IMR-90 (cell line): ENCODE data around the gene BUD23. TPM values are rescaled to one million over a fixed set of nuclear protein-coding genes. Genes with fewer than 3 reads are reported as not detected.

Source experiments
- ATAC-seq: fragments of 200-7000 bp; cut with Tn5 transposase; 2 replicates; pipeline ENCODE4 v1.9.1; 2020; ENCODE audit warnings: low read depth, mild to moderate bottlenecking, moderate library complexity
- BruUV-seq: library from RNA; stranded (reverse); fragments of 400-500 nt; replicated peaks from 2 replicates; lab custom pipeline; 2021; lab: Mats Ljungman, UMichigan
- CTCF ChIA-PET: fragments of 300-600 bp; formaldehyde crosslinking; extraction: SDS; loops from one replicate; lab custom pipeline; 2021; ENCODE audit warnings: antibody characterized with exemption; lab: Yijun Ruan, JAX
- POLR2A ChIA-PET: fragments of 300-600 bp; sonication (Branson Sonifier 250); formaldehyde crosslinking; loops from one replicate; lab custom pipeline; 2022; ENCODE audit warnings: antibody characterized with exemption; ENCODE audit not compliant: unreplicated experiment; lab: Charles Lee
- DNase-seq: peaks from one replicate; pipeline ENCODE4 v3.0.0; 2013
- H2AFZ ChIP-seq: replicated peaks from 2 replicates; pipeline ENCODE3; 2013; ENCODE audit warnings: low read length, mild to moderate bottlenecking; ENCODE audit not compliant: poor library complexity
- H2AK5ac ChIP-seq: 2 replicates; pipeline ENCODE4 v1.6.1; 2013; ENCODE audit warnings: low read depth, low read length, inconsistent platforms
- H2AK9ac ChIP-seq: replicated peaks from 2 replicates; pipeline ENCODE3; 2013; ENCODE audit warnings: mild to moderate bottlenecking, low read depth, low read length, moderate library complexity; ENCODE audit not compliant: poor library complexity
- H2BK120ac ChIP-seq: 2 replicates; pipeline ENCODE4 v1.6.1; 2013; ENCODE audit warnings: low read depth, low read length, inconsistent platforms
- H2BK15ac ChIP-seq: 3 replicates; pipeline ENCODE4 v1.6.1; 2013; ENCODE audit warnings: low read depth, low read length, inconsistent platforms
- H2BK20ac ChIP-seq: 2 replicates; pipeline ENCODE4 v1.6.1; 2013; ENCODE audit warnings: low read depth, mild to moderate bottlenecking, inconsistent platforms, low read length, moderate library complexity
- H2BK5ac ChIP-seq: 2 replicates; pipeline ENCODE4 v1.6.1; 2013; ENCODE audit warnings: mild to moderate bottlenecking, low read depth, low read length, inconsistent platforms; ENCODE audit not compliant: poor library complexity, severe bottlenecking
- H3K14ac ChIP-seq: replicated peaks from 2 replicates; pipeline ENCODE4 v1.6.1; 2013; ENCODE audit warnings: low read depth, low read length, inconsistent platforms
- H3K18ac ChIP-seq: 2 replicates; pipeline ENCODE4 v1.6.1; 2013; ENCODE audit warnings: low read depth, low read length, control low read depth
- H3K23ac ChIP-seq: 2 replicates; pipeline ENCODE4 v1.6.1; 2013; ENCODE audit warnings: low read depth, low read length, inconsistent platforms
- H3K27ac ChIP-seq: 2 replicates; pipeline ENCODE4 v1.5.1; 2013; ENCODE audit warnings: mild to moderate bottlenecking, control low read depth, low read length; ENCODE audit not compliant: insufficient read depth
- H3K27me3 ChIP-seq: 2 replicates; pipeline ENCODE4 v1.6.1; 2013; ENCODE audit warnings: low read length; ENCODE audit not compliant: control insufficient read depth, insufficient read depth
- H3K36me3 ChIP-seq: 2 replicates; pipeline ENCODE4 v1.6.1; 2013; ENCODE audit warnings: low read length, mixed read lengths; ENCODE audit not compliant: control insufficient read depth, insufficient read depth
- H3K4ac ChIP-seq: 2 replicates; pipeline ENCODE4 v1.6.1; 2013; ENCODE audit warnings: low read depth, low read length, inconsistent platforms
- H3K4me1 ChIP-seq: 2 replicates; pipeline ENCODE4 v1.6.1; 2013; ENCODE audit warnings: low read length, mixed read lengths; ENCODE audit not compliant: control insufficient read depth, insufficient read depth
- H3K4me2 ChIP-seq: 2 replicates; pipeline ENCODE4 v1.6.1; 2013; ENCODE audit warnings: low read depth, mild to moderate bottlenecking, control low read depth, low read length, moderate library complexity
- H3K4me3 ChIP-seq: 2 replicates; pipeline ENCODE4 v1.5.1; 2013; ENCODE audit warnings: low read depth, mild to moderate bottlenecking, control low read depth, low read length, moderate library complexity; ENCODE audit not compliant: insufficient read depth
- H3K56ac ChIP-seq: 2 replicates; pipeline ENCODE4 v1.6.1; 2013; ENCODE audit warnings: low read length, inconsistent platforms; ENCODE audit not compliant: insufficient read depth; ENCODE audit errors: extremely low read depth
- H3K79me1 ChIP-seq, 2 experiments: 2 replicates each; pipeline ENCODE4 v1.6.1; 2013; ENCODE audit warnings: low read length in 2 of 2, inconsistent platforms in 1 of 2, low read depth in 1 of 2
- H3K9ac ChIP-seq: 2 replicates; pipeline ENCODE4 v1.6.1; 2013; ENCODE audit warnings: low read depth, low read length, control low read depth
- H3K9me1 ChIP-seq: 2 replicates; pipeline ENCODE4 v1.6.1; 2013; ENCODE audit warnings: low read length, inconsistent platforms; ENCODE audit not compliant: insufficient read depth
- H3K9me3 ChIP-seq: 2 replicates; pipeline ENCODE4 v1.6.1; 2013; ENCODE audit warnings: low read length; ENCODE audit not compliant: control insufficient read depth, insufficient read depth
- H4K20me1 ChIP-seq: 2 replicates; pipeline ENCODE4 v1.6.1; 2013; ENCODE audit warnings: low read length, inconsistent platforms; ENCODE audit not compliant: insufficient read depth
- H4K5ac ChIP-seq: 2 replicates; pipeline ENCODE4 v1.6.1; 2013; ENCODE audit warnings: mild to moderate bottlenecking, low read depth, low read length, control low read depth
- H4K8ac ChIP-seq, 2 experiments: 2 replicates each; pipeline ENCODE4 v1.6.1; 2013; ENCODE audit warnings: low read depth in 2 of 2, low read length in 2 of 2, control low read depth in 1 of 2, inconsistent platforms in 1 of 2
- H4K91ac ChIP-seq: 2 replicates; pipeline ENCODE4 v1.6.1; 2013; ENCODE audit warnings: low read depth, low read length, inconsistent platforms; ENCODE audit not compliant: insufficient read depth
- CEBPB ChIP-seq: IDR thresholded peaks from 2 replicates; pipeline ENCODE4 v1.6.1; 2012; ENCODE audit warnings: low read depth, low read length, improper control_type of control experiment
- CHD1 ChIP-seq: IDR thresholded peaks from 2 replicates; pipeline ENCODE4 v1.6.1; 2012; ENCODE audit warnings: low read depth, low read length, improper control_type of control experiment
- CTCF ChIP-seq: conservative IDR thresholded peaks from 2 replicates; pipeline ENCODE4 v1.5.1; 2012; ENCODE audit warnings: mild to moderate bottlenecking, low read depth, low read length, improper control_type of control experiment
- ELK1 ChIP-seq: fragments of 150-350 bp; IDR thresholded peaks from 2 replicates; pipeline ENCODE4 v1.6.1; 2016; ENCODE audit warnings: low read depth, mild to moderate bottlenecking, low read length, moderate library complexity, borderline replicate concordance
- FOS ChIP-seq: fragments of 150-350 bp; IDR thresholded peaks from 2 replicates; pipeline ENCODE4 v1.6.1; 2016; ENCODE audit warnings: low read depth, low read length
- MAFK ChIP-seq: IDR thresholded peaks from 2 replicates; pipeline ENCODE4 v1.6.1; 2012; ENCODE audit warnings: low read depth, low read length, improper control_type of control experiment
- MAZ ChIP-seq: IDR thresholded peaks from 2 replicates; pipeline ENCODE4 v1.6.1; 2012; ENCODE audit warnings: low read depth, mild to moderate bottlenecking, low read length, improper control_type of control experiment, moderate library complexity, borderline replicate concordance
- NFE2L2 ChIP-seq: fragments of 150-350 bp; IDR thresholded peaks from 2 replicates; pipeline ENCODE4 v1.6.1; 2016; ENCODE audit warnings: low read depth, mild to moderate bottlenecking, low read length
- POLR2A ChIP-seq: IDR thresholded peaks from 2 replicates; pipeline ENCODE4 v1.6.1; 2012; ENCODE audit warnings: mild to moderate bottlenecking, low read depth, low read length
- RAD21 ChIP-seq: IDR thresholded peaks from 2 replicates; pipeline ENCODE4 v1.6.1; 2012; ENCODE audit warnings: low read length, improper control_type of control experiment
- SMC3 ChIP-seq: fragments of 150-350 bp; IDR thresholded peaks from 2 replicates; pipeline ENCODE4 v1.6.1; 2016; ENCODE audit warnings: low read depth, mild to moderate bottlenecking, antibody characterized with exemption, low read length, moderate library complexity
- USF2 ChIP-seq: fragments of 150-350 bp; IDR thresholded peaks from 2 replicates; pipeline ENCODE4 v1.6.1; 2017; ENCODE audit warnings: mild to moderate bottlenecking, antibody characterized with exemption, low read length, low read depth
- WGBS, 2 experiments: methylation state at CpG; one replicate each; pipeline versions ENCODE4 v1.1.5 to v1.1.7; 2013; ENCODE audit warnings: missing lambda C conversion rate in 2 of 2; ENCODE audit not compliant: insufficient read length in 1 of 2; ENCODE audit errors: extremely low coverage in 2 of 2; 5-methylcytosine and 5-hydroxymethylcytosine counted together
- dilution Hi-C: fragments of 300-500 bp; cut with HindIII; formaldehyde crosslinking; loops from one replicate; pipeline ENCODE4 v1.14.3; 2018; ENCODE audit warnings: low sequenced_read_pairs; ENCODE audit not compliant: unreplicated experiment
- in situ Hi-C: fragments of 300-500 bp; cut with MboI; formaldehyde crosslinking; loops from 3 replicates; pipeline ENCODE4 v1.14.3; 2019; ENCODE audit warnings: low sequenced_read_pairs, inconsistent platforms, mixed read lengths
- intact Hi-C: fragments of 100-400 bp; cut with micrococcal nuclease; formaldehyde crosslinking; loops from 2 replicates; pipeline ENCODE4 v1.10.0; 2022
- polyA plus RNA-seq, 3 experiments: library from polyadenylated mRNA; depleted of rRNA; stranded (reverse); fragments of >200 nt; gene quantifications; 2 replicates each; pipeline ENCODE4 v1.2.3, GENCODE V29; 2012; ENCODE audit warnings: low replicate concordance in 1 of 3
- total RNA-seq: library from RNA; depleted of rRNA; stranded (reverse); fragments of >200 nt; gene quantifications from 2 replicates; pipeline ENCODE4 v1.2.3, GENCODE V29; 2012

Gene BUD23
- total and polyA plus RNA-seq, 2 of the 4 experiments (the other 2 are of a cell fraction) = 35.7 to 65.2 TPM

- TF ChIP-seq CHD1 (no peak), NFE2L2 (no peak), FOS (no peak), CTCF (no peak), ELK1 (no peak), MAFK (no peak), POLR2A (no peak), CEBPB (no peak), SMC3 (no peak), RAD21 (no peak), USF2 (no peak), MAZ (no peak)
- Histone ChIP-seq H2BK5ac (no peak overlapping the region), H3K14ac (no peak overlapping the region), H3K27ac (no peak overlapping the region), H3K56ac (no peak overlapping the region), H3K9ac (no peak overlapping the region), H2AFZ (peak overlapping the region; percentile 52), H2AK9ac (peak overlapping the region; percentile 81), H3K27me3 (no peaks in the 10 kb centered on the region), H3K9me3 (no peaks in the 10 kb centered on the region), H3K9me1 (peaks cover 3% of the 10 kb centered on the region), H2BK120ac (no peak overlapping the region), H2BK20ac (no peak overlapping the region), H4K8ac (no peak overlapping the region), H2AK5ac (no peak overlapping the region), H4K5ac (no peak overlapping the region), H3K79me1 (peaks cover 0 to 13% of the 10 kb centered on the region in 2 experiments; a peak in 2 of 4 replicates), H4K20me1 (peaks cover 3% of the 10 kb centered on the region; the same call in 1 of the 2 replicates), H3K18ac (no peak overlapping the region), H3K23ac (no peak overlapping the region), H2BK15ac (no peak overlapping the region), H3K36me3 (no peaks in the 10 kb centered on the region), H3K4me1 (peaks cover 7% of the 10 kb centered on the region), H4K91ac (no peak overlapping the region), H3K4me3 (no peak overlapping the region), H3K4ac (no peak overlapping the region), H3K4me2 (no peak overlapping the region)
- DNase-seq (no peak), ATAC-seq (no peak)
- in situ Hi-C loops (no loop called here), intact Hi-C loops (loop anchor here (10.0 kb wide), 1 partner anchor 52 kb away; no protein-coding TSS in a partner anchor), dilution Hi-C loops (no loop called here)
- no TSS peak for BruUV-seq
- 0% methylated on average over 1 of the region's 7 CpGs; no CpG with 5 or more reads in 1 of the 2 experiments for WGBS, 2 experiments
- ChIA-PET POLR2A (no interaction called here), CTCF (no interaction called here)
Observed at GRCh38 chr7:73742338-73742752, 58.9 kb downstream of the BUD23 start.
